NCI-H187 (cell line): ENCODE measurements around the gene INPP4B.
A peak's percentile ranks its signal among the peaks of the same experiment; 100 is the strongest.

ENCODE experiments used
- DNase-seq, 2 experiments: peaks; one replicate each; lab custom pipeline; 2025; lab: John Stamatoyannopoulos, UW

Gene INPP4B

DNA sequence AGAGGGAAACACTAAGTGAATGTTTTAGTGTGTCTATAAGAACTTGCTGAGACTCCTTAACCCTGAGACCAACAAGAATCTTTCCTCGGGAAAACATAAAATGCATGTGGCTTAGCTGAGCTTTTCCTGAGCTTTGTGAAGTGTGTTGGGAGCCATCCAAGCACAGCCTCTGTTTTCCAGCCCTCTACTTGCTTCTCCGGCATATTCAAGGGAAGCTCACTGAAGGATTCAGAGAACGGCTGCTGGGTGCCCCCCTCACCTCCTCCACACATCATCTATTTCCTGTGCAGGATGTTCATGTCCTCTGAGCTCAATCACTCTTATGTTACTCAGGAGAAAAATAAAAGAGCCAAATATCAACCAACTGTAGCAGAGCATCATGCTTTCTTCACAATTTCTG lies 717.6 kb downstream of the INPP4B start:
- DNase-seq, result no peak

- peak in 1 of 2 experiments; percentile 16 for DNase-seq
Observed at GRCh38 chr4:142126890-142127497, 719.1 kb downstream of the INPP4B start.

DNA sequence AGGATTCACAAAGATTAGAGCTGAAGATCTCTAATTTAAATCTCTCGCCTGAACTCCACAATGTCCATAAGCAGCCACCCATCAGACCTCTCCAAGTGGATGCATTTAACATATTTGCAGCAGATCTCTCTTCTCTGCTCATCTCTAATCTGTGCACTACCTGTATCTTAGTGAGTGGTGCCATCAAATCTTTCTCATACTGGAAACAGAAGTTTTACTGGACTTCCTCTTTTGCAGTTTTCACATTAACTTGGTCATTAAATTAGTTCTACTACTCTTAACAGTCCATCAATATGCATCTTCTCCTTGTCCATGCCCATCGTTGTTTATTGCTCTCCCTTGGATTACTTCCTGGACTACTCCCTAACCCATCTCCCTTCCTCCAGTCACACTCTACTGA lies 721.2 kb downstream of the INPP4B start:
- DNase-seq, result no peak

GRCh38 chr4:142121448-142122350 lies 724.4 kb downstream of the INPP4B start:
- DNase-seq, result no peak

GRCh38 chr4:142120921-142121320 lies 725.2 kb downstream of the INPP4B start:
- no peak for DNase-seq

- no peak for DNase-seq
Observed at GRCh38 chr4:142112451-142112850, 733.6 kb downstream of the INPP4B start.

- no peak for DNase-seq
Observed at GRCh38 chr4:142110136-142110535, 736.0 kb downstream of the INPP4B start.

DNA sequence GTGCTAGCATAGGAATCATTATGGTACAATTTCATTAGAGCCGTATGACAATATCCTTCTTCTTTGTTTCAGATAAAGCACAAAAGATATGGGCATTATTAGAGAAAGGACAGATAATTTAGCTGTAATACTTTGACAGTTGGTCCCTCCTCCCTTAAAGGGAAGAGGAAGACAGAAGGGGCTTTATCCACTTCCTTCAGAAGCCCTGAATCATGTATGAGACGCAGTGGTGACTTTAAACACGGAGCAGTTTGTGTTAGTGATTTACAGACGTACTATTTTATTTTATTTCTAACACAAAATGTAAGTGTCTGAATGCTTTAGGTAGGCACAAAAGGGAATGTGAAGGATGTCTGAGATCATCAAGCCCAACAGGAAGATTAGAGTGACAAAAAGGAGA lies 742.1 kb downstream of the INPP4B start:
- no peak for DNase-seq

GRCh38 chr4:142101401-142101800 lies 744.7 kb downstream of the INPP4B start:
- no peak for DNase-seq

DNA sequence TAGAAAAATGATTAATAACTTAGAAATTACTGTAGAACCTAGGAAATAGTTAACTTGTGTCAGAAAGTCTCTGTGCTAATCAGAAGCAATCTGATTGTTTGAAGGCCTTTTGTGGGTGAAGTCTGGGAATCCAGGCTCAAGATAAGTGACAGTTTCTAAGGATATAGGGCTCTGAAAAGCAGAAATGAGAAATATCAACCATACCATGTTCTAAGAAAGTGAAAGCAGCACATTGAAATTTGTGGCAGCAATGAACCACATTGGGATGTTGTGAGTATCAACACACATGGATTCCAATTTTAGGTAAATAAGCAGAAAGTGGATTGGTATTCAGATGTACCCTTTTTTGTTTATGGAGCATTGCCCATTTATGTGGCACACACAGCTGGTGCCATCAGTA lies 745.2 kb downstream of the INPP4B start:
- DNase-seq, result no peak

- DNase-seq, result no peak
Observed at GRCh38 chr4:142098900-142099545, 747.1 kb downstream of the INPP4B start.

DNA sequence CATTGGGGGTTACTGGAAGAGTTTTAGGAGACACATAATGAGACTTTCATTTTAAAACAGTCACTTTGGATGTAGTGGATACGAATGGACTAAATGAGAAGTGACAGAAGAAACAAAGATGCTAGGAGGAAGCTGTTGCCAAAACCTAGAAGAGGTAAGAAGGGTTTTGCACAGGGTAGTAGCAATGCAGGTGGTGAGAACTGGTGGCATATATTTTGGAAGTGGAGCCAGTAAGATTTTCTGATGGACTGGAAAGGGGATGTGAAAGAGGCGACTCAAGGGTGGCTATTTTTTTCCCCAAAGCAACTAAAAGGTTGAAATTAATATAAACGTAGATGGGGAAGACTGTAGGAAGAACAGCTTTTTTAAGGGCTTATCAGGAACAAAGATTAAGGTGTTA lies 747.7 kb downstream of the INPP4B start:
- no peak for DNase-seq

GRCh38 chr4:142097015-142097414 lies 749.1 kb downstream of the INPP4B start:
- no peak for DNase-seq

- DNase-seq, result no peak
Observed at GRCh38 chr4:142095886-142096605, 750.1 kb downstream of the INPP4B start.

DNA sequence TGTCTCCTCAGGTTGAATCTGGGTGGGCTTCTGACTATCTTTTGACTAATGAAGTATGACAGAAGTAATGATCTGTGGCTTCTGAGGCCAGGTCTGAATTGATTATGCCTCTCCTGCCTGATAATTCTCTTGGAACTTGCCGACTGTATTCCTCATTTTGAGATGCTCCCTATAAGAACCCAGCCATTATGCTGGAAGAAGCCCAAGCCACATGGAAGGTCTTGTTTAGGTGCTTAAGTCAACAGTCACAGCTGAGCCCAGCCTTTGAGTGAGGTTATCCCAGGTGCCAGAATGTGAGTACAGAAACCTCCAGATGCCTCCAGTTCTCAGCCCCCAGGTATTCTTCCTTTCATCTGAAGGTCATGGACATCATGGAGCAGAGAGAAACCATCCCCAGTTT lies 753.2 kb downstream of the INPP4B start:
- no peak for DNase-seq

DNA sequence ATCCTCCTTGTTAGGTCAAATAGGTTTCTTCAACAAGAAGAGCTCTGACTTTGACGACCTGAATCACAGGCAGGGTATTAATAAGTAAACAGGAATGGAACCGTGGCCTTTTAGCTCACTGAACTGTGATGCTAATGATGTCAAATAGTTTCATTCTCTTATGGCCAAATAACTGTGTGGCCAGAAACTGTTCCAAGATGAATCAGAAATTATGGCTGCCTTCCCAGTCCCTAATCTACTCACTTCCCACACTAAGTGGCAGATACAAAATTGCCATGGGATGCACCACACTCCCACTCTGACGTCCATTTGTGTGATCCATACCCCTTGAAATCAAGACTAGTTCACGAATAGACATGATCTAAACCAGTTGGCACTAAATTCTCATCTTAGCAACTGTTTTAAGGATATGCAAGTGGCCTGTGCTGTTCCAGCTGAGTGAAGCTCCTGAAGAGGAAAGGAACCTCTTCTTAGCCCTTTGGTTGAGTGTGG lies 754.4 kb downstream of the INPP4B start:
- no peak for DNase-seq

DNA sequence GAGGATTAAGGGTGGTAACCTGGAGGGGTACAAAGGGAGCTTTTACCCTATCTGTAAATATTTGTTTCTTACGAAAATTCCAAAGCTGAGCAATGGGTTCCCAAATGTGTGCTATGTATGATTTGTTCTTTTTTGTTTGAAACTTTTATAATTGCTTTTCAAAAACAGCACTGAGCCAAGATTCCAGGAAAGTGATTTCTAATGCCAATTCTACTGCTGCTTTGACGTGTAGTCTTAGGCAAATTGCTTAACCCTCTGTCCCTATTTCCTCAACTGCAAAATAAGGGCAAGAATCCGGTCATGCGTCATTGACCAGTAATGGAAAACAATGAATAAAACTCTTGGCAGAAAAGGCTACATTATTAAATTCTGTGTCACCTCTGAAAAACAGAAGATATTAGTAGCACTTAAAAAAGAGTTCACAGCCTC lies 755.0 kb downstream of the INPP4B start:
- DNase-seq, result no peak

- DNase-seq, result no peak
Observed at GRCh38 chr4:142088906-142089305, 757.2 kb downstream of the INPP4B start.

DNA sequence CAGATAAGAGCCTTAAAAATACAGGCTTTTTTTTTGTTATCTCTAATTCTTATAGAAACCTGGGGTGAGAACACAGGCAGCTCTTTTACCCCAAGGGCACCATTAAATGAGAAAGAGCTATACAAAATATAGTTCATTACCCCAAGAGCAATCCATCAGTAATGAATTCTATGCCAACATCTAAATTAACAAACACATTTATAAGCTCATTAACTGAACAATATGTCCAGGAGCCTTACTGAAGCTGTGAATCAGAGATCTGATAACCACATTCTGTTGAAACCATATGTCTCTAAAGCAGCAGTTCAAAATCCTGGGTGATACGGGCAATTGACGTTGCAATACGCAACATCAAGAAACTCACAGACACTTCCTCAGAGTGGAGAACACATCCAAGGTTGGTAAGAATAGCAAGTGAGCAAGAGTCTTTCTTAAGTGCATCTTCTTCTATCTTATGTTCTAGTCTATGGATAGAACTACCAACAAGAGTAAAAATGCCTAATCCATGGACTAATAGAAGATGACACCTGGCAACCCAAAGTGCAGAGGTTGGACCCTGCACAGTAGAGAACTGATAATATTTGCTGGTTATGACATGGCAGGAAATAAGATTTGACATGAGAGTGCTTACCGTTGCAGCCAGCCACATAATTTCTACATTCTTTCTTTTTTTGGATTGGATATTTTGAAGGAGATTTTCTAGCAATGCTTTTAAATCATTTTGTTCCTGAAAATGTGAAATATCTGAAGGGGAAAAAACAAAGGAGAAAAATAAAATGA lies 760.4 kb downstream of the INPP4B start:
- DNase-seq, result no peak

DNA sequence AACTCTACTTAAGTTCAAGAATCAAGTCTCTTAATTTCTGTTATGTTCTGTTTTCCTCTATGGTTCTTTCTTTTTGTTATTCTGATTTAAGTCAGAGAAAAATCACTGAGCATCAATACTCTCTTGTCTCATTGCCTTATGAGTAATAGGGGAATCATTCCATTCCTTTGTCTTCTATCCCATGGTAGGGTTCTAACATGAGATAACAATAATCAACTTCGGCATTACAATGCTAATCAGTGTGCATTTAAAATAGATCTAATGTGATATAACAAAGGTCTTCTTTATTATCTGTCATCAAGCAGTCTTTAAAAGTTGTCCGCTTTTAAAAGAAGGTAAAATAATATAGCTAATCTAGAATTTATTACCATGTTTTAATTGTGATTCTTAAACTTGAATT lies 762.8 kb downstream of the INPP4B start:
- no peak for DNase-seq

DNA sequence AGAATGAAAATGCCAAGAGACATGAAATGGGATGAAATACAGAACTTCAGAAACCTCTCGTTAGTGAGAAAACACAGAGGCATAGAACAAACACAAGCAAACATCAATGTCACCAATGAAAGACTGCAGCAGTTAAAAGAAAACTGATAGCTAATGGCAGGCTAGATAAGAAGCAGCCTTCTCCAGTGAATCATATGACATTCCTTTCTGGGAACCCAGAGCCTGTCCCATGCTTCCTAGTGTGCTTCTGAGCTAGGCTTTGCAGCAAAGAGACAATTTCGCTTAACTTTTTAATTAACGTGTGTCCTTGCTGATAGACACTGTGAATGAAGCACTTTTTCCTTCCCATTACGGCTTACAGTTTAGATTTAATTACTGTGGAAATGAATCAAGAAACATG lies 765.1 kb downstream of the INPP4B start:
- DNase-seq, result no peak
